ENCODE measurements around the gene ZCCHC2.

The ZCCHC2 gene

DNA sequence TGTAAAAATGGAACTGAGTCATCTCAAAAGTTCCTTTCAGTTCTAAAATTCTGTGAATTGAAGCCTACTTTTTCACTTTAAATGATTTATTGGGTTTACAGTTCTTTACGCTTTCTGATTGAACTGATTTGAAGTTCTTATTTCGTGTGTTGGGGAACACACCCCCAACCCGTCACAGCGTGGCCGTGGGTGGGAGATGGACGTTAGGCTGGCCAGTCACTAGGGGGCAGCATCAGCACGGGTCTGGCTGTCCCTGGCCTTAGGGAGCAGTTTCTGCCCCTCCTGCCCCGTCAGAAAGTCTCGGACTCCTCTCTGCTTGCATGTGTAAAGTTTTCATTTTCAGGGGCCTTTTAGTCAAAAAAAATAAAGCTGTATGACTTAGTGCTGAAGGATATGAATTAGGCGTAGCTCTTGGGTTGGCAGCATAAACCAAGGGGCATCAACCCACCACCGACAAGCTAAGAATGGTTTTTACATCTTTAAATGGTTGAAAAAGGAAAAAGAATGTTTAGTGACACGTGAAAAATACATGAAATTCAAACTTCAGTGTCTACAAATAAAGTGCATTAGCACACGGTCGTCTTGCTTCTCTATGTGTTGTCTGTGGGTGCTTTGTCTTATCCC lies 63.4 kb downstream of the ZCCHC2 start:
- no peak for TF ChIP-seq EZH2 (IDR thresholded peaks at IDR 0.05; ENCODE audit: borderline replicate concordance, low read length)
- TF ChIP-seq, protein P1, sequence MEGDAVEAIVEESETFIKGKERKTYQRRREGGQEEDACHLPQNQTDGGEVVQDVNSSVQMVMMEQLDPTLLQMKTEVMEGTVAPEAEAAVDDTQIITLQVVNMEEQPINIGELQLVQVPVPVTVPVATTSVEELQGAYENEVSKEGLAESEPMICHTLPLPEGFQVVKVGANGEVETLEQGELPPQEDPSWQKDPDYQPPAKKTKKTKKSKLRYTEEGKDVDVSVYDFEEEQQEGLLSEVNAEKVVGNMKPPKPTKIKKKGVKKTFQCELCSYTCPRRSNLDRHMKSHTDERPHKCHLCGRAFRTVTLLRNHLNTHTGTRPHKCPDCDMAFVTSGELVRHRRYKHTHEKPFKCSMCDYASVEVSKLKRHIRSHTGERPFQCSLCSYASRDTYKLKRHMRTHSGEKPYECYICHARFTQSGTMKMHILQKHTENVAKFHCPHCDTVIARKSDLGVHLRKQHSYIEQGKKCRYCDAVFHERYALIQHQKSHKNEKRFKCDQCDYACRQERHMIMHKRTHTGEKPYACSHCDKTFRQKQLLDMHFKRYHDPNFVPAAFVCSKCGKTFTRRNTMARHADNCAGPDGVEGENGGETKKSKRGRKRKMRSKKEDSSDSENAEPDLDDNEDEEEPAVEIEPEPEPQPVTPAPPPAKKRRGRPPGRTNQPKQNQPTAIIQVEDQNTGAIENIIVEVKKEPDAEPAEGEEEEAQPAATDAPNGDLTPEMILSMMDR (IDR thresholded peaks at IDR 0.05; ENCODE audit: low read length), result peak; percentile 89
- H3K9ac ChIP-seq (ENCODE audit: low read length), result no peak overlapping the region
- no peaks in the 10 kb centered on the region for H4K20me1 ChIP-seq (ENCODE audit: insufficient read depth, low read length)
- H3K79me2 ChIP-seq (ENCODE audit: insufficient read depth, low read length), result no peaks in the 10 kb centered on the region
- no peaks in the 10 kb centered on the region for H3F3A ChIP-seq (ENCODE audit: insufficient read depth, low read length)
- no peaks in the 10 kb centered on the region for H3K27me3 ChIP-seq (ENCODE audit: insufficient read depth, low read length)
- no peak overlapping the region for H2AFZ ChIP-seq (ENCODE audit: low read length)
- H3K4me2 ChIP-seq (ENCODE audit: low read length), result no peak overlapping the region
- H3K4me3 ChIP-seq (ENCODE audit: low read depth, low read length, poor library complexity, severe bottlenecking), result no peak overlapping the region
- H3K36me3 ChIP-seq (ENCODE audit: insufficient read depth, low read length), result peaks cover 4% of the 10 kb centered on the region; the same call in 1 of the 2 replicates
- H3K9me2 ChIP-seq (ENCODE audit: low read depth, low read length), result no peaks in the 10 kb centered on the region
- peaks cover 15% of the 10 kb centered on the region for H3K4me1 ChIP-seq (ENCODE audit: insufficient read depth, low read length, severe bottlenecking)
- no peak overlapping the region for H3K27ac ChIP-seq (ENCODE audit: low read depth, low read length, poor library complexity, severe bottlenecking)
- no peaks in the 10 kb centered on the region for H3K9me3 ChIP-seq (ENCODE audit: low read length)

DNA sequence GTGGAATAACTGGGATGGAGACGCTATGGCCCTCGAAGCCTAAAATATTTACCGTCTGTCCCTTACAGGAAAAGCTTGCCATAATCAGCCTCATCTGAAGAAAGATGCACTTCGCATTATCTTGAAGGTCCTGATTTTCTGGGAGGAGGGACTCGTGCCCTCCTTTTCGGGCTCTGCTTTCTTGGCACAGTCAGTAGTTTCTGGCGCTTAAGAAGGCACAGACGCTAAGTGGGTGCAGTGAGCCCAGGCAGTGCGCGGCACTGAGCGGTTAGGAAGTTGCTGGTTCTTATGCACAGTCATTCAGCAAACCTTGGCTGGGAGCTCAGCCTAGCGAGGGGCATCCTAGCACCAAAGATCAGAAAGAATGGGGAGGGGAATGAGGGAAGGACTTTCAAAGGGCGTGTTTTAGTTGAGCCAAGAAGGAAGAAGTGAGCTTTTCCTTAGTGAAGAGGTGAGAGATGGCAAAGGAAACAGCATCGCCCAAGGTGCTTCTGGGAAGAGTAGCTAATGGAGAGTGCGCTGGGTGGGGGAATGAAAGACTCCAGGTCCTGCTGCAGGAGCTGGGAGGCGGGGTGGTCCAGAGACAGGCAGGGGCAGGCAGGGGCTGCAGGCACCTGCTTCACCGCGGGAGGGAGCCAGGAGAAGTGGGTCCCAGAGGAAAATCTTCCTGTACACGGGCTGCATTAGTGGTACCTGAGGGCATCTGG lies 64.1 kb downstream of the ZCCHC2 start:
- H3K27ac ChIP-seq (ENCODE audit: low read depth, low read length, poor library complexity, severe bottlenecking), result no peak overlapping the region
- no peaks in the 10 kb centered on the region for H4K20me1 ChIP-seq (ENCODE audit: insufficient read depth, low read length)
- H3K9me3 ChIP-seq (ENCODE audit: low read length), result no peaks in the 10 kb centered on the region
- no peaks in the 10 kb centered on the region for H3F3A ChIP-seq (ENCODE audit: insufficient read depth, low read length)
- no peak overlapping the region for H2AFZ ChIP-seq (ENCODE audit: low read length)
- TF ChIP-seq, protein P1 (IDR thresholded peaks at IDR 0.05; ENCODE audit: low read length), result no peak
- TF ChIP-seq EZH2 (IDR thresholded peaks at IDR 0.05; ENCODE audit: borderline replicate concordance, low read length), result no peak
- peaks cover 15% of the 10 kb centered on the region for H3K4me1 ChIP-seq (ENCODE audit: insufficient read depth, low read length, severe bottlenecking)
- no peaks in the 10 kb centered on the region for H3K79me2 ChIP-seq (ENCODE audit: insufficient read depth, low read length)
- H3K4me3 ChIP-seq (ENCODE audit: low read depth, low read length, poor library complexity, severe bottlenecking), result no peak overlapping the region
- H3K4me2 ChIP-seq (ENCODE audit: low read length), result no peak overlapping the region
- no peaks in the 10 kb centered on the region for H3K27me3 ChIP-seq (ENCODE audit: insufficient read depth, low read length)
- no peak overlapping the region for H3K9ac ChIP-seq (ENCODE audit: low read length)
- H3K36me3 ChIP-seq (ENCODE audit: insufficient read depth, low read length), result peaks cover 4% of the 10 kb centered on the region; the same call in 1 of the 2 replicates
- no peaks in the 10 kb centered on the region for H3K9me2 ChIP-seq (ENCODE audit: low read depth, low read length)

DNA sequence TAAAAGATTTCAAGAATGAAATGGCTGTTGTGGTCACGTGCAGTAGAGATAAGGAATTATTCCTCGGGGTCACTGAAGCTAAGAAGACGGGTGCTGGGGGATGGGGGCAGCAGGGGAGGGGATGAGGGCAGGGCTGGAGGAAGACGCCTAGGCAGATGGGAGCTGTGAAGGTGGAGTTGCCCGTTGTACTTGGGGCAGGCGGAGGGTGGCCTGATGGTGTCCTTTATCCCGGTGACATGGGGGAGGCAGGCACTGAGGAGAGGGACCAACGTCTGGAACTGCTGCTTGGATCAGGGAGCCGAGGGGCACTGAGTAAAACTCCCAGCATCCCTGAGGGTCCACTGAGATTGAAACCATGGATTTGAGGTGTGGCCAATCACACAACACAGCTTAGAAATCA lies 64.9 kb downstream of the ZCCHC2 start:
- Histone ChIP-seq H3K9me2 (ENCODE audit: low read depth, low read length) (no peaks in the 10 kb centered on the region), H3K9ac (ENCODE audit: low read length) (no peak overlapping the region), H3K79me2 (ENCODE audit: insufficient read depth, low read length) (no peaks in the 10 kb centered on the region), H3K4me2 (ENCODE audit: low read length) (no peak overlapping the region), H3F3A (ENCODE audit: insufficient read depth, low read length) (no peaks in the 10 kb centered on the region), H3K4me3 (ENCODE audit: low read depth, low read length, poor library complexity, severe bottlenecking) (no peak overlapping the region), H3K36me3 (ENCODE audit: insufficient read depth, low read length) (peaks cover 4% of the 10 kb centered on the region; the same call in 1 of the 2 replicates), H3K27me3 (ENCODE audit: insufficient read depth, low read length) (no peaks in the 10 kb centered on the region), H3K9me3 (ENCODE audit: low read length) (peaks cover 2% of the 10 kb centered on the region; the same call in 1 of the 2 replicates), H3K4me1 (ENCODE audit: insufficient read depth, low read length, severe bottlenecking) (peaks cover 15% of the 10 kb centered on the region), H3K27ac (ENCODE audit: low read depth, low read length, poor library complexity, severe bottlenecking) (no peak overlapping the region), H2AFZ (ENCODE audit: low read length) (no peak overlapping the region), H4K20me1 (ENCODE audit: insufficient read depth, low read length) (no peaks in the 10 kb centered on the region)
- TF ChIP-seq, protein P1 (IDR thresholded peaks at IDR 0.05; ENCODE audit: low read length), result no peak
- TF ChIP-seq EZH2 (IDR thresholded peaks at IDR 0.05; ENCODE audit: borderline replicate concordance, low read length), result no peak

Data from OCI-LY1 (cell line).